Right lobe of liver (tissue), 6 donors: ENCODE measurements around the gene RPS14. TPM values are rescaled to one million over a fixed set of nuclear protein-coding genes. Genes with fewer than 3 reads are reported as not detected.

Experiments used
- ATAC-seq, 4 donors: fragments of 200-7000 bp; cut with Tn5 transposase; one replicate each; pipeline ENCODE4 v1.9.1; 2020; ENCODE audit warnings: mild to moderate bottlenecking in 4 of 4, moderate library complexity in 4 of 4
- DNase-seq, 3 donors: peaks; one replicate each; pipeline ENCODE4 v3.0.0-alpha.2; 2020
- H3K27ac ChIP-seq, 3 donors: fragments of 200-600 bp; one replicate each; pipeline ENCODE4 v1.8.0; 2022
- H3K27me3 ChIP-seq, 2 donors: fragments of 200-600 bp; one replicate each; pipeline ENCODE4 v1.8.0; 2022
- H3K36me3 ChIP-seq, 4 donors: fragments of 200-600 bp; sonication (generic) in 1 of 4; one replicate each; pipeline versions ENCODE4 v1.5.1 to v1.8.0; 2017 to 2022; ENCODE audit warnings: control low read depth in 1 of 4
- H3K4me1 ChIP-seq, 4 donors: fragments of 200-600 bp; sonication (generic) in 1 of 4; one replicate each; pipeline versions ENCODE4 v1.5.1 to v1.8.0; 2017 to 2022; ENCODE audit warnings: control low read depth in 1 of 4
- H3K4me3 ChIP-seq, 3 donors: fragments of 200-600 bp; one replicate each; pipeline ENCODE4 v1.8.0; 2022
- H3K9me3 ChIP-seq, 4 donors: fragments of 200-600 bp; sonication (generic) in 1 of 4; one replicate each; pipeline versions ENCODE4 v1.5.1 to v1.8.0; 2017 to 2022; ENCODE audit warnings: control low read depth in 1 of 4
- POLR2A ChIP-seq: fragments of 450-650 bp; IDR thresholded peaks from one replicate; pipeline ENCODE4 v1.6.1; 2017; ENCODE audit warnings: antibody characterized with exemption, mild to moderate bottlenecking
- whole genome bisulfite sequencing: methylation state at CpG from one replicate; pipeline ENCODE4 v1.1.6; 2018; ENCODE audit warnings: low coverage, low lambda C conversion rate; ENCODE audit not compliant: insufficient coverage; ENCODE audit errors: missing lambda C conversion rate; 5-methylcytosine and 5-hydroxymethylcytosine counted together
- intact Hi-C, 2 donors: fragments of 100-400 bp; cut with DNase I; formaldehyde crosslinking; loops; one replicate each; pipeline versions ENCODE4 v1.11.2 to v1.14.1; 2022
- total RNA-seq, 6 experiments: library from RNA; depleted of rRNA in 2 of 6; stranded (reverse); fragments of >200 nt in 2 of 6; fragmentation: NEBNext Ultra II Directional in 3 of 6; extraction: Animal tissue kit (Norgen Biotek cat#: 25700) in 3 of 6; gene quantifications; one replicate each; pipeline versions ENCODE4 v1.1.0 to v1.2.4, GENCODE V29; 2016 to 2023
- TF ChIP-seq, protein P1 (sequence below), 4 donors: fragments of 200-600 bp in 3 of 4; fragments of 450-650 bp in 1 of 4; IDR thresholded peaks; one replicate each; pipeline versions ENCODE4 v1.5.1 to v1.8.0; 2016 to 2022; ENCODE audit warnings: antibody characterized with exemption in 4 of 4, mild to moderate bottlenecking in 2 of 4
- donor health status: DM: no; HTN: yes; CAD: no.
- donor health status: DM: no; HTN: no; CAD: no.
- donor health status: DM: no; HTN: no; CAD: no.
- donor health status: DM: no; HTN: yes; CAD: no.
- donor health status: DM: no; HTN: yes; CAD: no.

Gene RPS14
- total RNA-seq, 6 experiments from 2014 or later, result 573 to 800 (median 663) TPM

DNA sequence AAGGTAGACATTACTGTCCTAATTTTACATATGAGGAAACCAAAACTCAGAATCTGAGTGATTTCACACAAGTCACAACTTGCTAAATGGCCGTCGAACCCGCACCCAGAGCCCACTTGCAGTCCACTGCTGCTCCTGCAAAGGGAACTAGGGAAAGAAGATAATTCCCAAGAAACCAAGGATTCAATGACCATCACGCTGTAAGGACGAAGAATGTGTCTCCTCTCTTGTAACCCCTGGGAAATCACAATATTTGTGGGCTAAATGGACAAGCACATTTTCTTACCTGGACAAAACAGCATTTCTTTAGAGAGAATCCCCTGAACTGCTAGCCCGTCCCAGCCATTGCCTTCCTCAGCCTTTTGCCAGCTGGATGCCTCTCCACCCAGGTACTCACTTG lies 2.4 kb downstream of the RPS14 start:
- Histone ChIP-seq H3K4me3 (no peak overlapping the region), H3K36me3 (peaks cover 25 to 50% (median 38%) of the 10 kb centered on the region in 4 donors), H3K4me1 (peaks cover 0 to 10% (median 0%) of the 10 kb centered on the region in 4 donors), H3K9me3 (no peaks in the 10 kb centered on the region), H3K27ac (no peak overlapping the region), H3K27me3 (no peaks in the 10 kb centered on the region)
- TF ChIP-seq, protein P1, sequence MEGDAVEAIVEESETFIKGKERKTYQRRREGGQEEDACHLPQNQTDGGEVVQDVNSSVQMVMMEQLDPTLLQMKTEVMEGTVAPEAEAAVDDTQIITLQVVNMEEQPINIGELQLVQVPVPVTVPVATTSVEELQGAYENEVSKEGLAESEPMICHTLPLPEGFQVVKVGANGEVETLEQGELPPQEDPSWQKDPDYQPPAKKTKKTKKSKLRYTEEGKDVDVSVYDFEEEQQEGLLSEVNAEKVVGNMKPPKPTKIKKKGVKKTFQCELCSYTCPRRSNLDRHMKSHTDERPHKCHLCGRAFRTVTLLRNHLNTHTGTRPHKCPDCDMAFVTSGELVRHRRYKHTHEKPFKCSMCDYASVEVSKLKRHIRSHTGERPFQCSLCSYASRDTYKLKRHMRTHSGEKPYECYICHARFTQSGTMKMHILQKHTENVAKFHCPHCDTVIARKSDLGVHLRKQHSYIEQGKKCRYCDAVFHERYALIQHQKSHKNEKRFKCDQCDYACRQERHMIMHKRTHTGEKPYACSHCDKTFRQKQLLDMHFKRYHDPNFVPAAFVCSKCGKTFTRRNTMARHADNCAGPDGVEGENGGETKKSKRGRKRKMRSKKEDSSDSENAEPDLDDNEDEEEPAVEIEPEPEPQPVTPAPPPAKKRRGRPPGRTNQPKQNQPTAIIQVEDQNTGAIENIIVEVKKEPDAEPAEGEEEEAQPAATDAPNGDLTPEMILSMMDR (IDR thresholded peaks at IDR 0.05), result no peak
- no peak for TF ChIP-seq POLR2A
- intact Hi-C loops, result no loop called here
- DNase-seq, result no peak
- 93% methylated on average over 5 of the region's 6 CpGs for WGBS
- ATAC-seq, result no peak

DNA sequence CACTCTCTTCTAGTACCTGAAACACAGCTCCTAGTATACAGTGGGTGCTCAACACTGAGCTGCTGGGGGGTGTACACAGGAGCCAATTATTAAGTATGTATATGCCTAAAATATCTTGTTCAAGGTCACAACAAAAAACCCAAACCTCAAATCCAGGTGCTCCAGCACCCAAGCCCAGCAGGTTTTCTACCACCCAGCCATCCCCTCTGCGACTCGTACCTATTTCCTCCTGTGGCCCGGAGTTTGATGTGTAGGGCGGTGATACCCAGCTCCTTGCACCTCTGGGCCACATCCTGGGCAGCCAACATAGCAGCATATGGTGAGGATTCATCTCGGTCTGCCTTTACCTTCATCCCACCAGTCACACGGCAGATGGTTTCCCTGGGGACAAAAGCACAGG lies 3.0 kb downstream of the RPS14 start:
- H3K4me1 ChIP-seq, result peaks cover 0 to 10% (median 0%) of the 10 kb centered on the region in 4 donors
- TF ChIP-seq, protein P1 (IDR thresholded peaks at IDR 0.05), result no peak
- no peak for TF ChIP-seq POLR2A
- peaks cover 25 to 50% (median 38%) of the 10 kb centered on the region in 4 donors for H3K36me3 ChIP-seq
- no peak overlapping the region for H3K4me3 ChIP-seq
- no peak for ATAC-seq
- 90% methylated on average over 6 of the region's 6 CpGs for WGBS
- no peaks in the 10 kb centered on the region for H3K27me3 ChIP-seq
- no peak for DNase-seq
- intact Hi-C loops, result no loop called here
- H3K27ac ChIP-seq, result no peak overlapping the region
- H3K9me3 ChIP-seq, result no peaks in the 10 kb centered on the region

- no peaks in the 10 kb centered on the region for H3K9me3 ChIP-seq
- intact Hi-C loops, result no loop called here
- peaks cover 0 to 10% (median 0%) of the 10 kb centered on the region in 4 donors for H3K4me1 ChIP-seq
- no peak for TF ChIP-seq POLR2A
- TF ChIP-seq, protein P1 (IDR thresholded peaks at IDR 0.05), result no peak
- H3K36me3 ChIP-seq, result peaks cover 25 to 50% (median 38%) of the 10 kb centered on the region in 4 donors
- H3K27ac ChIP-seq, result no peak overlapping the region
- no peak overlapping the region for H3K4me3 ChIP-seq
- ATAC-seq (no peak), DNase-seq (no peak)
- 92% methylated on average over 2 of the region's 2 CpGs for WGBS
- no peaks in the 10 kb centered on the region for H3K27me3 ChIP-seq
Observed at GRCh38 chr5:150446088-150446487, 3.5 kb downstream of the RPS14 start.

GRCh38 chr5:150444770-150445169 lies 4.8 kb downstream of the RPS14 start:
- intact Hi-C loops, result no loop called here
- DNase-seq, result no peak
- Histone ChIP-seq H3K27me3 (no peaks in the 10 kb centered on the region), H3K4me3 (no peak overlapping the region), H3K9me3 (no peaks in the 10 kb centered on the region), H3K4me1 (peaks cover 0 to 10% (median 0%) of the 10 kb centered on the region in 4 donors), H3K36me3 (peaks cover 25 to 50% (median 38%) of the 10 kb centered on the region in 4 donors), H3K27ac (no peak overlapping the region)
- ATAC-seq, result no peak
- TF ChIP-seq, protein P1 (IDR thresholded peaks at IDR 0.05), result no peak
- TF ChIP-seq POLR2A, result no peak
- 67% methylated on average over 3 of the region's 9 CpGs for WGBS
